HG03039 (cell line): ENCODE data around the gene ZGRF1.
"Not testable (repeated sequence)": the region's sequence is repeated elsewhere in the genome, so short reads cannot be mapped to it uniquely, and the experiment has no call there.

ENCODE experiments used
- ATAC-seq: cut with Tn5 transposase; IDR thresholded peaks from one replicate; pipeline ENCODE4 v1.9.1; 2021; ENCODE audit warnings: mild to moderate bottlenecking, moderate library complexity; ENCODE audit not compliant: unreplicated experiment

The ZGRF1 gene

GRCh38 chr4:112516066-112516470 lies 120.6 kb downstream of the ZGRF1 start, which contains the start of gene NEUROG2:
Gene NEUROG2 (minus strand): TSS chr4:112516180. CDS start chr4:112515475, 705 bp downstream.
- ATAC-seq, result no peak

- ATAC-seq, result peak; percentile 47
These were observed 121.3 kb downstream of the ZGRF1 start for GRCh38 chr4:112515198-112516065.

- ATAC-seq, result peak; percentile 5
These were observed 122.0 kb downstream of the ZGRF1 start for GRCh38 chr4:112514647-112515197.

- ATAC-seq, result peak; percentile 2
These were observed 122.6 kb downstream of the ZGRF1 start for GRCh38 chr4:112513971-112514646.

- no peak for ATAC-seq
These were observed 124.9 kb downstream of the ZGRF1 start for GRCh38 chr4:112511803-112512118.

- no peak for ATAC-seq
These were observed 125.5 kb downstream of the ZGRF1 start for GRCh38 chr4:112511093-112511802.

- ATAC-seq, result no peak
These were observed 126.2 kb downstream of the ZGRF1 start for GRCh38 chr4:112510291-112511092.

- ATAC-seq, result no peak
These were observed 127.2 kb downstream of the ZGRF1 start for GRCh38 chr4:112509243-112510141.

- no peak for ATAC-seq
These were observed 128.4 kb downstream of the ZGRF1 start for GRCh38 chr4:112508356-112508755.

- ATAC-seq, result no peak
These were observed 131.9 kb downstream of the ZGRF1 start for GRCh38 chr4:112504807-112505206.

GRCh38 chr4:112502871-112503270 lies 133.8 kb downstream of the ZGRF1 start:
- no peak for ATAC-seq

- ATAC-seq, result no peak
These were observed 144.4 kb downstream of the ZGRF1 start for GRCh38 chr4:112492321-112492720.

GRCh38 chr4:112490808-112491207 lies 145.9 kb downstream of the ZGRF1 start:
- ATAC-seq, result not testable (repeated sequence)
